ENCODE results near the gene CLDN19. TPM values are rescaled to one million over a fixed set of nuclear protein-coding genes. Genes with fewer than 3 reads are reported as not detected.

CLDN19 gene
- total and polyA plus RNA-seq, 7 donors = 0.03 to 0.34 (median 0.14) TPM; not detected in 4

GRCh38 chr1:42686418-42686817 is 53.6 kb downstream of the CLDN19 start:
- Histone ChIP-seq H3K27ac (no peak overlapping the region), H3K4me3 (peak overlapping the region; percentile 81), H3K9me3 (no peaks in the 10 kb centered on the region), H3K4me1 (peaks cover 82% of the 10 kb centered on the region), H3K27me3 (ENCODE audit: insufficient read depth in 3 of 3, low read length in 2 of 3) (no peaks in the 10 kb centered on the region), H3K36me3 (ENCODE audit: insufficient read depth in 1 of 2, low read depth in 1 of 2) (peaks cover 2 to 8% of the 10 kb centered on the region in 2 donors)
- TF ChIP-seq CTCF (IDR thresholded peaks at IDR 0.05) = no peak
- 72 to 78% (median 77%) methylated on average over 4 of the region's 4 CpGs for WGBS, 3 donors
- DNase-seq (no peak), ATAC-seq (no peak)
- intact Hi-C loops (cut with DNase I) = no loop called here

DNA sequence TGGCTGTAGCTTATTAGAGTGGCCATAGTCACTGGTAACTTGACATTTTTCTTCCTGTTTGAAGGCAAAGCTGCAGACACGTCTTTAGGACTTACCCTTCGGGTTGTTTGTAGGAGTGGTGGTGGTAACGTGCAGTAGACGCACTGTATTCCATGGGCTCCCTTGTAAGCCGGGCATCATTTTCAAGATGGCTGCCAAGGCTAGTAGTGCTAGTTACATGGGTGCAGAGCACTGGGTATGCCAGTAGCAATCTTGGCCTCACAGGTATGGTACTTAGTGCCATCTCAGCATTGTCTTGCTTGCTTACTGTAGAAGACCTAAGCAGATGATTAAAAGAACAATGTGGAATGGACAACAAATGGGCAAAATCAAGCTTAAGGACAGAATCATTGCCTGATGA is 55.9 kb downstream of the CLDN19 start:
- Histone ChIP-seq H3K9me3 (no peaks in the 10 kb centered on the region), H3K36me3 (ENCODE audit: insufficient read depth in 1 of 2, low read depth in 1 of 2) (peaks cover 2 to 8% of the 10 kb centered on the region in 2 donors), H3K4me1 (peaks cover 76% of the 10 kb centered on the region), H3K27me3 (ENCODE audit: insufficient read depth in 3 of 3, low read length in 2 of 3) (no peaks in the 10 kb centered on the region), H3K4me3 (peak overlapping the region; percentile 81), H3K27ac (peak overlapping the region; percentile 92)
- WGBS, 3 donors = 34 to 53% (median 34%) methylated on average over 5 of the region's 5 CpGs
- no peak for TF ChIP-seq CTCF (IDR thresholded peaks at IDR 0.05)
- ATAC-seq (no peak), DNase-seq (no peak)
- intact Hi-C loops (cut with DNase I) = no loop called here

Other genes starting within 250 kb of the CLDN19 start
- gene PPIH, start 81.8 kb downstream of the CLDN19 start, total RNA-seq = 10 to 100 TPM in 3 of 4 donors, 1 to 10 TPM in 1; 9.9 to 14.4 (median 10.8) TPM
- 10 to 100 TPM; 12.1 to 22.9 (median 15.1) TPM for gene PPIH, start 81.8 kb downstream of the CLDN19 start, polyA plus RNA-seq
- 1,000 to 10,000 TPM in 1 of 4 donors, 100 to 1,000 TPM in 3; 878 to 1,236 (median 911) TPM for gene YBX1, start 57.8 kb downstream of the CLDN19 start, total RNA-seq
- 1,000 to 10,000 TPM; 1,131 to 1,545 (median 1,272) TPM for gene YBX1, start 57.8 kb downstream of the CLDN19 start, polyA plus RNA-seq
- 1 to 10 TPM; 5.1 to 8.5 (median 6.2) TPM for gene P3H1, start 26.8 kb upstream of the CLDN19 start, total RNA-seq
- 1 to 10 TPM; 2.9 to 7.0 (median 5.1) TPM for gene P3H1, start 26.8 kb upstream of the CLDN19 start, polyA plus RNA-seq
- gene C1orf50, start 27.0 kb upstream of the CLDN19 start, total RNA-seq = 10 to 100 TPM in 1 of 4 donors, 1 to 10 TPM in 3; 7.5 to 10.2 (median 8.7) TPM
- 1 to 10 TPM; 2.5 to 6.2 (median 4.2) TPM for gene C1orf50, start 27.0 kb upstream of the CLDN19 start, polyA plus RNA-seq
- gene TMEM269, start 44.8 kb upstream of the CLDN19 start, total RNA-seq = under 1 TPM; 0.15 to 0.89 (median 0.30) TPM
- under 1 TPM; 0.05 to 0.07 (median 0.06) TPM for gene TMEM269, start 44.8 kb upstream of the CLDN19 start, polyA plus RNA-seq
- 1 to 10 TPM; 1.8 to 3.7 (median 2.6) TPM for gene ERMAP, start 76.9 kb upstream of the CLDN19 start, total RNA-seq
- gene ERMAP, start 76.9 kb upstream of the CLDN19 start, polyA plus RNA-seq = 1 to 10 TPM; 1.4 to 2.0 (median 1.9) TPM
- 10 to 100 TPM; 11.7 to 18.4 (median 16.9) TPM for gene SVBP, start 77.2 kb upstream of the CLDN19 start, total RNA-seq
- gene SVBP, start 77.2 kb upstream of the CLDN19 start, polyA plus RNA-seq = 10 to 100 TPM; 20.5 to 58.2 (median 27.2) TPM
- 1 to 10 TPM; 4.8 to 8.0 (median 6.4) TPM for gene ZNF691, start 106.4 kb upstream of the CLDN19 start, total RNA-seq
- 10 to 100 TPM in 1 of 3 donors, 1 to 10 TPM in 2; 6.7 to 10.8 (median 7.4) TPM for gene ZNF691, start 106.4 kb upstream of the CLDN19 start, polyA plus RNA-seq
- gene SLC2A1, start 218.6 kb upstream of the CLDN19 start, total RNA-seq = 1 to 10 TPM; 1.1 to 3.8 (median 2.0) TPM
- gene SLC2A1, start 218.6 kb upstream of the CLDN19 start, polyA plus RNA-seq = 1 to 10 TPM; 1.2 to 3.3 (median 2.5) TPM